ENCODE results near the gene STAB2.

STAB2 gene

DNA sequence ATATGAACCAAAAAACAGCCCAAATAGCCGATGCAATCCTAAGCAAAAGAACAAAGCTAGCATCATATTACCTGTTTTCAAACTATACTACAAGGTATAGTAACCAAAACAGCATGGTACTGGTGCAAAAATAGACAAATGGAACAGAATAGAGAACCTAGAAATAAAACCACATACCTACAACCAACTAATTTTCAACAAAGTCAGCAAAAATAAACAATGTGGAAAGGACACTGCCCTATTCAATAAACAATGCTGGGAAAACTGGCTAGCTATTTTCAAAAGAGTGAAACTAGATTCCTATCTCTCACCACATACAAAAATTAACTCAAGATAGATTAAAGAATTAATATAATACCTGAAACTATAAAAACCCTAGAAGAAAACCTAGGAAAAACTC lies 17.8 kb upstream of the STAB2 start:
- TF ChIP-seq CTCF (IDR thresholded peaks at IDR 0.05), result no peak

DNA sequence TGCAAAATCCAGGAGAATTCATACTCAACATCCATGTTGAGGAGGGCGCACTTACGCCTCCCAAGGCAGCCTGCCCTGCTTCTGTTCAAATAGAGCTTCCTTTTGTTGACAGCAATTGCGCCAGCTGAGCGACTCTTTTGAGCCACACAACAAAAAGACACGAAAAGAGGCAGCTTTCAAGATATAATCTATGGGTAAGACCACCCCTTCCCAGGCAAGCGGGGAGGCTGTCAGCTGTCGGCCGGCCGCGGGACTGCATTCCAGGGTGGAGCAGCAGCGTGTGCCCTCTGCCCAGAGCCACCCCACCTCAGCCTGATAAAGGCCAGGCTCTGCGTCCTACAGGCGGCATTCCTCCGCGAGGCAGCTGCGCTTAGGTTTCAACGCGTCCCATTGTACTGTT lies 15.8 kb upstream of the STAB2 start:
- no peak for TF ChIP-seq CTCF (IDR thresholded peaks at IDR 0.05)

- TF ChIP-seq CTCF (IDR thresholded peaks at IDR 0.05), result no peak
Measured at GRCh38 chr12:103572312-103573045, 14.6 kb upstream of the STAB2 start.

DNA sequence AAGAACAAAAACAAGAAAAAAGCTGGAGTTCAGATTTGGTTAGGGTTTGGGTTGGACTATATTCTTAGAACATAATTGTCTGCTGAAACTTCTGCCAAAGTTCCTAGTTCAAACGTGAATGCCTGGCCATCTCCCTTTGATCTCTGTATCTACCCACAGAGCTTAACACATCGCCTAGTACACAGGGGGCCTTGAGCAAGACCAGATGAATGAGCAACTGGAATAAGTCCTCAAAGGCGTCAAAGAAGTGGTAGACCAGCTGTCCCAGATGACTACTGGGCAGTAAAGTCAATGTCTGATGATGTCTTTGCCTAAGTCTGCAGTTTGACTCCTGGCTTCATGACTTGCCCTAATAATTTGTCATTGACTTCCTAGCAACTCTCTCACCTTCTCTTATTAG lies 13.9 kb upstream of the STAB2 start:
- TF ChIP-seq CTCF (IDR thresholded peaks at IDR 0.05), result no peak

- TF ChIP-seq CTCF (IDR thresholded peaks at IDR 0.05), result no peak
Measured at GRCh38 chr12:103578926-103579325, 8.1 kb upstream of the STAB2 start.

GRCh38 chr12:103580026-103580425 lies 7.0 kb upstream of the STAB2 start:
- TF ChIP-seq CTCF (IDR thresholded peaks at IDR 0.05), result no peak

DNA sequence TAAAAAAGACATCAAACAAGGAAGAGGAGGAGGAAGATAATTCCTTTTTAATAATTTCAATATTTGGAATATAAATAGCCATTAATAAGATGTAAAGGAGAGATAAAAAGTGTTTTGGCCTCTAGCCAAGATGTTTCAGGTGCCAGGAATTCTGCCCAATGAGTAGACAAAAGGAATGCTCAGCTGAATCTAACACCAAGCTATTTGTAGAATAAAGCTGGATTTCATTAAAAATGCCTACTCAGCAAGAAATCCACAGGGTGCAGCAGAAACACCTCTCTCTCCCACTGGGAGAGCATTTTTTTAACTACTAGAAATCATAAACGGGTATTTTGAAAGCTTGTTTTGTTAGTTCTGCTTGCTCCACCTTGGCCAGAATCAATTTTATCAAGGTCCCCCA lies 4.1 kb upstream of the STAB2 start:
- TF ChIP-seq CTCF (IDR thresholded peaks at IDR 0.05), result no peak

- peak; percentile 29; the same call in 1 of the 2 replicates for TF ChIP-seq CTCF (IDR thresholded peaks at IDR 0.05)
Measured at GRCh38 chr12:103586132-103586531, 941 bp upstream of the STAB2 start.

All from LNCAP (cell line).